PC-3 (cell line): ENCODE measurements around the gene FEM1A. TPM values are rescaled to one million over a fixed set of nuclear protein-coding genes. Genes with fewer than 3 reads are reported as not detected.

Experiments used
- ATAC-seq: fragments of 200-7000 bp; cut with Tn5 transposase; 2 replicates; pipeline ENCODE4 v1.9.1; 2020; ENCODE audit warnings: mild to moderate bottlenecking, moderate library complexity
- BruUV-seq: library from RNA; stranded (reverse); fragments of 400-500 nt; replicated peaks from 2 replicates; lab custom pipeline; 2021; lab: Mats Ljungman, UMichigan
- CTCF ChIA-PET: fragments of 300-600 bp; sonication (Branson Sonifier 250); formaldehyde crosslinking; loops from one replicate; lab custom pipeline; 2022; ENCODE audit warnings: antibody characterized with exemption; lab: Charles Lee
- POLR2A ChIA-PET: fragments of 300-600 bp; sonication (Branson Sonifier 250); formaldehyde crosslinking; loops from one replicate; lab custom pipeline; 2022; ENCODE audit warnings: antibody characterized with exemption; ENCODE audit not compliant: unreplicated experiment; lab: Charles Lee
- DNase-seq: peaks from one replicate; pipeline ENCODE4 v3.0.0-alpha.2; 2015
- H2AFZ ChIP-seq: fragments of 300-600 bp; sonication (generic); 2 replicates; pipeline ENCODE4 v1.6.0; 2016; ENCODE audit warnings: antibody characterized with exemption, low read length
- H3F3A ChIP-seq: fragments of 300-600 bp; sonication (generic); one replicate; pipeline ENCODE4 v1.6.0; 2017; ENCODE audit warnings: antibody characterized with exemption, low read length, control low read depth, mild to moderate bottlenecking; ENCODE audit not compliant: unreplicated experiment
- H3K27ac ChIP-seq: fragments of 300-600 bp; sonication (generic); 2 replicates; pipeline ENCODE4 v1.5.1; 2016; ENCODE audit warnings: mild to moderate bottlenecking, low read length
- H3K27me3 ChIP-seq: fragments of 300-600 bp; sonication (generic); 2 replicates; pipeline ENCODE4 v1.6.1; 2016; ENCODE audit warnings: low read length, mixed read lengths
- H3K36me3 ChIP-seq: fragments of 300-600 bp; sonication (generic); 2 replicates; pipeline ENCODE4 v1.6.1; 2016; ENCODE audit warnings: low read depth, mixed run types, low read length, mixed read lengths
- H3K4me1 ChIP-seq: fragments of 300-600 bp; sonication (generic); 2 replicates; pipeline ENCODE4 v1.5.1; 2016; ENCODE audit warnings: low read length; ENCODE audit not compliant: insufficient read depth
- H3K4me2 ChIP-seq: fragments of 300-600 bp; sonication (generic); 2 replicates; pipeline ENCODE4 v1.6.0; 2016; ENCODE audit warnings: low read length
- H3K4me3 ChIP-seq: fragments of 300-600 bp; sonication (generic); 2 replicates; pipeline ENCODE4 v1.5.1; 2016; ENCODE audit warnings: mild to moderate bottlenecking, low read length, mixed read lengths
- H3K79me2 ChIP-seq: fragments of 300-600 bp; sonication (generic); 2 replicates; pipeline ENCODE4 v1.6.1; 2017; ENCODE audit warnings: low read length, mixed read lengths
- H3K9ac ChIP-seq: fragments of 300-600 bp; sonication (generic); 2 replicates; pipeline ENCODE4 v1.6.0; 2016; ENCODE audit warnings: mild to moderate bottlenecking, low read length
- H3K9me2 ChIP-seq: fragments of 300-600 bp; sonication (generic); replicated peaks from 2 replicates; pipeline ENCODE4 v1.6.1; 2016; ENCODE audit warnings: mixed run types, low read length, mixed read lengths
- H3K9me3 ChIP-seq: fragments of 300-600 bp; sonication (generic); 2 replicates; pipeline ENCODE4 v1.6.1; 2016; ENCODE audit warnings: low read length, mixed read lengths
- H4K20me1 ChIP-seq: fragments of 300-600 bp; sonication (generic); 2 replicates; pipeline ENCODE4 v1.6.1; 2016; ENCODE audit warnings: low read length, mixed read lengths
- EZH2 ChIP-seq: fragments of 300-600 bp; sonication (generic); IDR thresholded peaks from one replicate; pipeline ENCODE4 v1.6.1; 2017; ENCODE audit warnings: antibody characterized with exemption, mild to moderate bottlenecking, low read length; ENCODE audit not compliant: unreplicated experiment
- EZH2phosphoT487 ChIP-seq: fragments of 300-600 bp; sonication (generic); IDR thresholded peaks from 2 replicates; pipeline ENCODE4 v1.6.1; 2018; ENCODE audit warnings: mild to moderate bottlenecking, antibody characterized with exemption, low read length, borderline replicate concordance
- intact Hi-C: fragments of 100-400 bp; cut with micrococcal nuclease; formaldehyde crosslinking; loops from 2 replicates; pipeline ENCODE4 v1.9.0; 2023
- total RNA-seq: library from RNA; depleted of rRNA; stranded (reverse); fragments of >200 nt; gene quantifications from 2 replicates; pipeline ENCODE4 v1.2.3, GENCODE V29; 2014
- TF ChIP-seq, protein P1 (sequence below): fragments of 300-600 bp; sonication (generic); conservative IDR thresholded peaks from 2 replicates; pipeline ENCODE4 v1.5.1; 2017; ENCODE audit warnings: antibody characterized with exemption, low read depth, mild to moderate bottlenecking, low read length

Gene FEM1A
- total RNA-seq, 1 experiment from 2014 or later, result 28.1 TPM

DNA sequence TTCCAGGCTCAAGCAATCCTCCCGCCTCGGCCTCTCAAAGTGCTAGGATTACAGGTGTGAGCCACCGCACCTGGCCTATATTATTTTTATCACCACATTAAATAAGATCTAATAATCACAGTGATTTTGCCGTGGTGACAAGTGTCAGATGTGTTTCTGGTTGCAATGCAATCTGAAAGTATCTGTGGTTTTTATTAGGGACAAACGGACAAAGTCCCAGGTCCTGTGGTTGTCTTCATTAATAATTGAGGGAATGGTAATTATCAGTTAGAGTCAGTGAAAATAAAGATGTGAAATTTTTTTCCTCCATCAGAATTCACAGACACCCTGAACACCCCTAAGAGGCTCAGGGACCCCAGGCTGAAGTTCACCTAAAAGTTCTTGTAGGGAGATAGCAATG is 41.2 kb downstream of the FEM1A start:
- intact Hi-C loops, result no loop called here
- TF ChIP-seq, protein P1, sequence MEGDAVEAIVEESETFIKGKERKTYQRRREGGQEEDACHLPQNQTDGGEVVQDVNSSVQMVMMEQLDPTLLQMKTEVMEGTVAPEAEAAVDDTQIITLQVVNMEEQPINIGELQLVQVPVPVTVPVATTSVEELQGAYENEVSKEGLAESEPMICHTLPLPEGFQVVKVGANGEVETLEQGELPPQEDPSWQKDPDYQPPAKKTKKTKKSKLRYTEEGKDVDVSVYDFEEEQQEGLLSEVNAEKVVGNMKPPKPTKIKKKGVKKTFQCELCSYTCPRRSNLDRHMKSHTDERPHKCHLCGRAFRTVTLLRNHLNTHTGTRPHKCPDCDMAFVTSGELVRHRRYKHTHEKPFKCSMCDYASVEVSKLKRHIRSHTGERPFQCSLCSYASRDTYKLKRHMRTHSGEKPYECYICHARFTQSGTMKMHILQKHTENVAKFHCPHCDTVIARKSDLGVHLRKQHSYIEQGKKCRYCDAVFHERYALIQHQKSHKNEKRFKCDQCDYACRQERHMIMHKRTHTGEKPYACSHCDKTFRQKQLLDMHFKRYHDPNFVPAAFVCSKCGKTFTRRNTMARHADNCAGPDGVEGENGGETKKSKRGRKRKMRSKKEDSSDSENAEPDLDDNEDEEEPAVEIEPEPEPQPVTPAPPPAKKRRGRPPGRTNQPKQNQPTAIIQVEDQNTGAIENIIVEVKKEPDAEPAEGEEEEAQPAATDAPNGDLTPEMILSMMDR, result no peak
- H3K79me2 ChIP-seq, result peaks cover 41% of the 10 kb centered on the region
- no peaks in the 10 kb centered on the region for H3K27me3 ChIP-seq
- POLR2A ChIA-PET, result no interaction called here
- no peaks in the 10 kb centered on the region for H4K20me1 ChIP-seq
- H3K4me2 ChIP-seq, result no peak overlapping the region
- no peaks in the 10 kb centered on the region for H3K9me3 ChIP-seq
- H3K4me1 ChIP-seq, result peaks cover 13% of the 10 kb centered on the region; the same call in 1 of the 2 replicates
- H3K36me3 ChIP-seq, result no peaks in the 10 kb centered on the region; the same call in 1 of the 2 replicates
- no peaks in the 10 kb centered on the region for H3K9me2 ChIP-seq
- no peak for ATAC-seq
- H3F3A ChIP-seq, result no peaks in the 10 kb centered on the region
- no peak for DNase-seq
- H3K4me3 ChIP-seq, result no peak overlapping the region
- H3K27ac ChIP-seq, result no peak overlapping the region
- CTCF ChIA-PET, result no interaction called here
- BruUV-seq, result no TSS peak
- no peak overlapping the region for H3K9ac ChIP-seq
- H2AFZ ChIP-seq, result no peak overlapping the region

DNA sequence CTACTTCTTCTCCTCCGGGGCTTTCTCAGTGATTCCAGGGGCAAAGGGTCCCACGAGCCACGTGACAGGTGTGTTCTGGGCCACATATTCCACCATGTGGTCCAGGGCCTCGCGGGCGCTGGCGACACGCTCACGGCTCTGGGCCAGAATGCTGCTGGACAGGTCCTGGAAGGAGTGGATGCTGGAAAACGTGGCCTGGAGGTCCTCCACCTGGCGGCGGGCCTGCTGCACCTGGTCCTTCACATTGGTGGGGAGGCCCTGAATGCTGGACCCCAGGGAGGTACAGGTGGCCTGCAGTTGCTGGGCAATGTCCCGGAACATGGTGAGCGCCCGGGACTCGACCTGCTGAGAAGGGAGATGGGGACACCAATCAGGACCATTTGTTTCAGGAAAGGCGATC is 47.7 kb downstream of the FEM1A start:
- ChIA-PET POLR2A (no interaction called here), CTCF (no interaction called here)
- Histone ChIP-seq H4K20me1 (no peaks in the 10 kb centered on the region), H3F3A (no peaks in the 10 kb centered on the region), H3K9me2 (no peaks in the 10 kb centered on the region), H3K27ac (no peak overlapping the region), H3K4me2 (no peak overlapping the region), H3K4me3 (no peak overlapping the region), H3K9me3 (no peaks in the 10 kb centered on the region), H2AFZ (no peak overlapping the region), H3K9ac (no peak overlapping the region), H3K36me3 (peaks cover 29% of the 10 kb centered on the region), H3K4me1 (no peaks in the 10 kb centered on the region), H3K27me3 (no peaks in the 10 kb centered on the region), H3K79me2 (no peaks in the 10 kb centered on the region)
- intact Hi-C loops, result no loop called here
- DNase-seq, result no peak
- TF ChIP-seq EZH2 (no peak), EZH2phosphoT487 (no peak)
- TF ChIP-seq, protein P1, result no peak
- BruUV-seq, result no TSS peak
- no peak for ATAC-seq

DNA sequence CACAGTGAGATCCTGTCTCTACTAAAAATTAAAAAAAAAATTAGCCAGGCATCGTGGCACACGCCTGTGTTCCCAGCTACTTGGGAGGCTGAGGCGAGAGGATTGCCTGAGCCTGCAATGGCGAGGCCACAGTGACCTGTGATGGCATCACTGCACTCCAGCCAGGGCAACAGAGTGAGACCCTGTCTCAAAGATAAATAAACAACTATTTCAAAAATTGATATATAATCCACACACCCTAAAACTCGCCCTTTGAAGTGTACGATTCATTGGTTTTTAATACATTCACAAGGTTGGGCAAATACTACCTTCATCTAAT is 52.1 kb downstream of the FEM1A start:
- intact Hi-C loops, result no loop called here
- Histone ChIP-seq H3K27me3 (no peaks in the 10 kb centered on the region), H3F3A (no peaks in the 10 kb centered on the region), H3K36me3 (peaks cover 40% of the 10 kb centered on the region), H3K9me3 (no peaks in the 10 kb centered on the region), H3K9ac (no peak overlapping the region), H3K4me2 (no peak overlapping the region), H3K27ac (no peak overlapping the region), H3K4me1 (no peaks in the 10 kb centered on the region), H3K79me2 (no peaks in the 10 kb centered on the region), H2AFZ (no peak overlapping the region), H4K20me1 (no peaks in the 10 kb centered on the region), H3K9me2 (no peaks in the 10 kb centered on the region), H3K4me3 (no peak overlapping the region)
- CTCF ChIA-PET, result no interaction called here
- DNase-seq (no peak), ATAC-seq (no peak)
- POLR2A ChIA-PET, result no interaction called here
- TF ChIP-seq, protein P1, result no peak
- TF ChIP-seq EZH2phosphoT487, result no peak
- no peak for TF ChIP-seq EZH2
- BruUV-seq, result no TSS peak
